IMR-90 (cell line): ENCODE results near the gene ZBTB11. TPM values are rescaled to one million over a fixed set of nuclear protein-coding genes. Genes with fewer than 3 reads are reported as not detected.

Experiments
- ATAC-seq: fragments of 200-7000 bp; cut with Tn5 transposase; 2 replicates; pipeline ENCODE4 v1.9.1; 2020; ENCODE audit warnings: low read depth, mild to moderate bottlenecking, moderate library complexity
- BruUV-seq: library from RNA; stranded (reverse); fragments of 400-500 nt; replicated peaks from 2 replicates; lab custom pipeline; 2021; lab: Mats Ljungman, UMichigan
- CTCF ChIA-PET: fragments of 300-600 bp; formaldehyde crosslinking; extraction: SDS; loops from one replicate; lab custom pipeline; 2021; ENCODE audit warnings: antibody characterized with exemption; lab: Yijun Ruan, JAX
- POLR2A ChIA-PET: fragments of 300-600 bp; sonication (Branson Sonifier 250); formaldehyde crosslinking; loops from one replicate; lab custom pipeline; 2022; ENCODE audit warnings: antibody characterized with exemption; ENCODE audit not compliant: unreplicated experiment; lab: Charles Lee
- DNase-seq: peaks from one replicate; pipeline ENCODE4 v3.0.0; 2013
- H2AFZ ChIP-seq: replicated peaks from 2 replicates; pipeline ENCODE3; 2013; ENCODE audit warnings: low read length, mild to moderate bottlenecking; ENCODE audit not compliant: poor library complexity
- H2AK5ac ChIP-seq: 2 replicates; pipeline ENCODE4 v1.6.1; 2013; ENCODE audit warnings: low read depth, low read length, inconsistent platforms
- H2AK9ac ChIP-seq: replicated peaks from 2 replicates; pipeline ENCODE3; 2013; ENCODE audit warnings: mild to moderate bottlenecking, low read depth, low read length, moderate library complexity; ENCODE audit not compliant: poor library complexity
- H2BK120ac ChIP-seq: 2 replicates; pipeline ENCODE4 v1.6.1; 2013; ENCODE audit warnings: low read depth, low read length, inconsistent platforms
- H2BK15ac ChIP-seq: 3 replicates; pipeline ENCODE4 v1.6.1; 2013; ENCODE audit warnings: low read depth, low read length, inconsistent platforms
- H2BK20ac ChIP-seq: 2 replicates; pipeline ENCODE4 v1.6.1; 2013; ENCODE audit warnings: low read depth, mild to moderate bottlenecking, inconsistent platforms, low read length, moderate library complexity
- H2BK5ac ChIP-seq: 2 replicates; pipeline ENCODE4 v1.6.1; 2013; ENCODE audit warnings: mild to moderate bottlenecking, low read depth, low read length, inconsistent platforms; ENCODE audit not compliant: poor library complexity, severe bottlenecking
- H3K14ac ChIP-seq: replicated peaks from 2 replicates; pipeline ENCODE4 v1.6.1; 2013; ENCODE audit warnings: low read depth, low read length, inconsistent platforms
- H3K18ac ChIP-seq: 2 replicates; pipeline ENCODE4 v1.6.1; 2013; ENCODE audit warnings: low read depth, low read length, control low read depth
- H3K23ac ChIP-seq: 2 replicates; pipeline ENCODE4 v1.6.1; 2013; ENCODE audit warnings: low read depth, low read length, inconsistent platforms
- H3K27ac ChIP-seq: 2 replicates; pipeline ENCODE4 v1.5.1; 2013; ENCODE audit warnings: mild to moderate bottlenecking, control low read depth, low read length; ENCODE audit not compliant: insufficient read depth
- H3K27me3 ChIP-seq: 2 replicates; pipeline ENCODE4 v1.6.1; 2013; ENCODE audit warnings: low read length; ENCODE audit not compliant: control insufficient read depth, insufficient read depth
- H3K36me3 ChIP-seq: 2 replicates; pipeline ENCODE4 v1.6.1; 2013; ENCODE audit warnings: low read length, mixed read lengths; ENCODE audit not compliant: control insufficient read depth, insufficient read depth
- H3K4ac ChIP-seq: 2 replicates; pipeline ENCODE4 v1.6.1; 2013; ENCODE audit warnings: low read depth, low read length, inconsistent platforms
- H3K4me1 ChIP-seq: 2 replicates; pipeline ENCODE4 v1.6.1; 2013; ENCODE audit warnings: low read length, mixed read lengths; ENCODE audit not compliant: control insufficient read depth, insufficient read depth
- H3K4me2 ChIP-seq: 2 replicates; pipeline ENCODE4 v1.6.1; 2013; ENCODE audit warnings: low read depth, mild to moderate bottlenecking, control low read depth, low read length, moderate library complexity
- H3K4me3 ChIP-seq: 2 replicates; pipeline ENCODE4 v1.5.1; 2013; ENCODE audit warnings: low read depth, mild to moderate bottlenecking, control low read depth, low read length, moderate library complexity; ENCODE audit not compliant: insufficient read depth
- H3K56ac ChIP-seq: 2 replicates; pipeline ENCODE4 v1.6.1; 2013; ENCODE audit warnings: low read length, inconsistent platforms; ENCODE audit not compliant: insufficient read depth; ENCODE audit errors: extremely low read depth
- H3K79me1 ChIP-seq, 2 experiments: 2 replicates each; pipeline ENCODE4 v1.6.1; 2013; ENCODE audit warnings: low read length in 2 of 2, inconsistent platforms in 1 of 2, low read depth in 1 of 2
- H3K9ac ChIP-seq: 2 replicates; pipeline ENCODE4 v1.6.1; 2013; ENCODE audit warnings: low read depth, low read length, control low read depth
- H3K9me1 ChIP-seq: 2 replicates; pipeline ENCODE4 v1.6.1; 2013; ENCODE audit warnings: low read length, inconsistent platforms; ENCODE audit not compliant: insufficient read depth
- H3K9me3 ChIP-seq: 2 replicates; pipeline ENCODE4 v1.6.1; 2013; ENCODE audit warnings: low read length; ENCODE audit not compliant: control insufficient read depth, insufficient read depth
- H4K20me1 ChIP-seq: 2 replicates; pipeline ENCODE4 v1.6.1; 2013; ENCODE audit warnings: low read length, inconsistent platforms; ENCODE audit not compliant: insufficient read depth
- H4K5ac ChIP-seq: 2 replicates; pipeline ENCODE4 v1.6.1; 2013; ENCODE audit warnings: mild to moderate bottlenecking, low read depth, low read length, control low read depth
- H4K8ac ChIP-seq, 2 experiments: 2 replicates each; pipeline ENCODE4 v1.6.1; 2013; ENCODE audit warnings: low read depth in 2 of 2, low read length in 2 of 2, control low read depth in 1 of 2, inconsistent platforms in 1 of 2
- H4K91ac ChIP-seq: 2 replicates; pipeline ENCODE4 v1.6.1; 2013; ENCODE audit warnings: low read depth, low read length, inconsistent platforms; ENCODE audit not compliant: insufficient read depth
- BHLHE40 ChIP-seq: fragments of 150-350 bp; IDR thresholded peaks from 2 replicates; pipeline ENCODE4 v1.6.1; 2016; ENCODE audit warnings: mild to moderate bottlenecking, low read depth, low read length
- CEBPB ChIP-seq: IDR thresholded peaks from 2 replicates; pipeline ENCODE4 v1.6.1; 2012; ENCODE audit warnings: low read depth, low read length, improper control_type of control experiment
- CHD1 ChIP-seq: IDR thresholded peaks from 2 replicates; pipeline ENCODE4 v1.6.1; 2012; ENCODE audit warnings: low read depth, low read length, improper control_type of control experiment
- CTCF ChIP-seq: conservative IDR thresholded peaks from 2 replicates; pipeline ENCODE4 v1.5.1; 2012; ENCODE audit warnings: mild to moderate bottlenecking, low read depth, low read length, improper control_type of control experiment
- ELK1 ChIP-seq: fragments of 150-350 bp; IDR thresholded peaks from 2 replicates; pipeline ENCODE4 v1.6.1; 2016; ENCODE audit warnings: low read depth, mild to moderate bottlenecking, low read length, moderate library complexity, borderline replicate concordance
- FOS ChIP-seq: fragments of 150-350 bp; IDR thresholded peaks from 2 replicates; pipeline ENCODE4 v1.6.1; 2016; ENCODE audit warnings: low read depth, low read length
- MAFK ChIP-seq: IDR thresholded peaks from 2 replicates; pipeline ENCODE4 v1.6.1; 2012; ENCODE audit warnings: low read depth, low read length, improper control_type of control experiment
- MAZ ChIP-seq: IDR thresholded peaks from 2 replicates; pipeline ENCODE4 v1.6.1; 2012; ENCODE audit warnings: low read depth, mild to moderate bottlenecking, low read length, improper control_type of control experiment, moderate library complexity, borderline replicate concordance
- MXI1 ChIP-seq: IDR thresholded peaks from 2 replicates; pipeline ENCODE4 v1.6.1; 2012; ENCODE audit warnings: low read depth, mild to moderate bottlenecking, low read length, moderate library complexity, borderline replicate concordance
- NFE2L2 ChIP-seq: fragments of 150-350 bp; IDR thresholded peaks from 2 replicates; pipeline ENCODE4 v1.6.1; 2016; ENCODE audit warnings: low read depth, mild to moderate bottlenecking, low read length
- POLR2A ChIP-seq: IDR thresholded peaks from 2 replicates; pipeline ENCODE4 v1.6.1; 2012; ENCODE audit warnings: mild to moderate bottlenecking, low read depth, low read length
- RAD21 ChIP-seq: IDR thresholded peaks from 2 replicates; pipeline ENCODE4 v1.6.1; 2012; ENCODE audit warnings: low read length, improper control_type of control experiment
- RCOR1 ChIP-seq: IDR thresholded peaks from 2 replicates; pipeline ENCODE4 v1.6.1; 2012; ENCODE audit warnings: mild to moderate bottlenecking, low read length, improper control_type of control experiment; ENCODE audit not compliant: insufficient replicate concordance
- RFX5 ChIP-seq: IDR thresholded peaks from 2 replicates; pipeline ENCODE4 v1.8.0; 2012; ENCODE audit warnings: low read depth, mild to moderate bottlenecking, low read length, moderate library complexity
- SMC3 ChIP-seq: fragments of 150-350 bp; IDR thresholded peaks from 2 replicates; pipeline ENCODE4 v1.6.1; 2016; ENCODE audit warnings: low read depth, mild to moderate bottlenecking, antibody characterized with exemption, low read length, moderate library complexity
- USF2 ChIP-seq: fragments of 150-350 bp; IDR thresholded peaks from 2 replicates; pipeline ENCODE4 v1.6.1; 2017; ENCODE audit warnings: mild to moderate bottlenecking, antibody characterized with exemption, low read length, low read depth
- WGBS, 2 experiments: methylation state at CpG; one replicate each; pipeline versions ENCODE4 v1.1.5 to v1.1.7; 2013; ENCODE audit warnings: missing lambda C conversion rate in 2 of 2; ENCODE audit not compliant: insufficient read length in 1 of 2; ENCODE audit errors: extremely low coverage in 2 of 2; 5-methylcytosine and 5-hydroxymethylcytosine counted together
- dilution Hi-C: fragments of 300-500 bp; cut with HindIII; formaldehyde crosslinking; loops from one replicate; pipeline ENCODE4 v1.14.3; 2018; ENCODE audit warnings: low sequenced_read_pairs; ENCODE audit not compliant: unreplicated experiment
- in situ Hi-C: fragments of 300-500 bp; cut with MboI; formaldehyde crosslinking; loops from 3 replicates; pipeline ENCODE4 v1.14.3; 2019; ENCODE audit warnings: low sequenced_read_pairs, inconsistent platforms, mixed read lengths
- intact Hi-C: fragments of 100-400 bp; cut with micrococcal nuclease; formaldehyde crosslinking; loops from 2 replicates; pipeline ENCODE4 v1.10.0; 2022
- polyA plus RNA-seq, 3 experiments: library from polyadenylated mRNA; depleted of rRNA; stranded (reverse); fragments of >200 nt; gene quantifications; 2 replicates each; pipeline ENCODE4 v1.2.3, GENCODE V29; 2012; ENCODE audit warnings: low replicate concordance in 1 of 3
- total RNA-seq: library from RNA; depleted of rRNA; stranded (reverse); fragments of >200 nt; gene quantifications from 2 replicates; pipeline ENCODE4 v1.2.3, GENCODE V29; 2012

ZBTB11 gene
- total and polyA plus RNA-seq, 2 of the 4 experiments (the other 2 are of a cell fraction) = 6.0 to 17.2 TPM

- Histone ChIP-seq H3K9me3 (no peaks in the 10 kb centered on the region), H2AFZ (no peak overlapping the region), H3K9me1 (no peaks in the 10 kb centered on the region), H2BK15ac (no peak overlapping the region), H3K14ac (no peak overlapping the region), H4K8ac (no peak overlapping the region), H3K4me2 (no peak overlapping the region), H3K56ac (no peak overlapping the region), H3K27ac (no peak overlapping the region), H2BK5ac (no peak overlapping the region), H4K20me1 (no peaks in the 10 kb centered on the region), H3K79me1 (no peaks in the 10 kb centered on the region), H3K9ac (no peak overlapping the region), H2BK20ac (no peak overlapping the region), H3K23ac (no peak overlapping the region), H3K4me3 (no peak overlapping the region), H2BK120ac (no peak overlapping the region), H4K5ac (no peak overlapping the region), H3K36me3 (no peaks in the 10 kb centered on the region), H2AK9ac (no peak overlapping the region), H3K18ac (no peak overlapping the region), H2AK5ac (no peak overlapping the region), H4K91ac (no peak overlapping the region), H3K4me1 (no peaks in the 10 kb centered on the region), H3K27me3 (no peaks in the 10 kb centered on the region), H3K4ac (no peak overlapping the region)
- DNase-seq (no peak), ATAC-seq (no peak)
- ChIA-PET CTCF (no interaction called here), POLR2A (no interaction called here)
- intact Hi-C loops = no loop called here
- no CpG with 5 or more reads among the region's 2 CpGs for WGBS, 2 experiments
- dilution Hi-C loops = no loop called here
- BruUV-seq = no TSS peak
- TF ChIP-seq CTCF = no peak
- no peak for TF ChIP-seq POLR2A
- no peak for TF ChIP-seq FOS
- TF ChIP-seq SMC3 = no peak
- no peak for TF ChIP-seq MAZ
- TF ChIP-seq CEBPB = no peak
- no peak for TF ChIP-seq RAD21
- no peak for TF ChIP-seq MXI1
- TF ChIP-seq USF2 = no peak
- no peak for TF ChIP-seq CHD1
- TF ChIP-seq RCOR1 = no peak
- no peak for TF ChIP-seq ELK1
- no peak for TF ChIP-seq MAFK
- TF ChIP-seq BHLHE40 = no peak
- no peak for TF ChIP-seq NFE2L2
- TF ChIP-seq RFX5 = no peak
- in situ Hi-C loops = no loop called here
These were observed 51.1 kb downstream of the ZBTB11 start for GRCh38 chr3:101625879-101626278.
